ENCODE data around the gene SGPP1.
"Not testable (repeated sequence)": the region's sequence is repeated elsewhere in the genome, so short reads cannot be mapped to it uniquely, and the experiment has no call there.

Gene SGPP1

DNA sequence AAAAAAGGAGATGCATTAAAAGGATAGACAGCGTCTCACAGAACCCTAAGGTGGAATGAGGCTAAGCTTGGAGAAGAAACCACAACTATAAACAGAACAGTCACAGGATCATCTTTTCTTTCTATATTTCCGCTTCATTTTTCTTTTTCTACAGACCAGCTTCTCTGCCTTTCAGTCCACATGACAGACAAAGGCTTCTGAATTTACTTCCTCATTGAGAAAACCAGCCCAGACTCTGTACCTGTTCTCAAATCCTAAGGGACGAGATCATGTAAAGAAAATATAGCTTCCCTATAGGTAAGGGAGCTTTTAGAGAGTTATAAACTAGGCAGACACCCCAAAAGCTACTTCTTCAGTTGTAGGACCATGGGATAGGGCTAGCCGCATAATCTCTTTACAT, 17.4 kb downstream of the SGPP1 start:
- H3K4me3 ChIP-seq (ENCODE audit: low read length): no peak overlapping the region
- DNase-seq (ENCODE audit: low read depth): no peak
- TF ChIP-seq, protein P1, sequence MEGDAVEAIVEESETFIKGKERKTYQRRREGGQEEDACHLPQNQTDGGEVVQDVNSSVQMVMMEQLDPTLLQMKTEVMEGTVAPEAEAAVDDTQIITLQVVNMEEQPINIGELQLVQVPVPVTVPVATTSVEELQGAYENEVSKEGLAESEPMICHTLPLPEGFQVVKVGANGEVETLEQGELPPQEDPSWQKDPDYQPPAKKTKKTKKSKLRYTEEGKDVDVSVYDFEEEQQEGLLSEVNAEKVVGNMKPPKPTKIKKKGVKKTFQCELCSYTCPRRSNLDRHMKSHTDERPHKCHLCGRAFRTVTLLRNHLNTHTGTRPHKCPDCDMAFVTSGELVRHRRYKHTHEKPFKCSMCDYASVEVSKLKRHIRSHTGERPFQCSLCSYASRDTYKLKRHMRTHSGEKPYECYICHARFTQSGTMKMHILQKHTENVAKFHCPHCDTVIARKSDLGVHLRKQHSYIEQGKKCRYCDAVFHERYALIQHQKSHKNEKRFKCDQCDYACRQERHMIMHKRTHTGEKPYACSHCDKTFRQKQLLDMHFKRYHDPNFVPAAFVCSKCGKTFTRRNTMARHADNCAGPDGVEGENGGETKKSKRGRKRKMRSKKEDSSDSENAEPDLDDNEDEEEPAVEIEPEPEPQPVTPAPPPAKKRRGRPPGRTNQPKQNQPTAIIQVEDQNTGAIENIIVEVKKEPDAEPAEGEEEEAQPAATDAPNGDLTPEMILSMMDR (conservative IDR thresholded peaks at IDR 0.05; ENCODE audit: low read depth, low read length): no peak

DNA sequence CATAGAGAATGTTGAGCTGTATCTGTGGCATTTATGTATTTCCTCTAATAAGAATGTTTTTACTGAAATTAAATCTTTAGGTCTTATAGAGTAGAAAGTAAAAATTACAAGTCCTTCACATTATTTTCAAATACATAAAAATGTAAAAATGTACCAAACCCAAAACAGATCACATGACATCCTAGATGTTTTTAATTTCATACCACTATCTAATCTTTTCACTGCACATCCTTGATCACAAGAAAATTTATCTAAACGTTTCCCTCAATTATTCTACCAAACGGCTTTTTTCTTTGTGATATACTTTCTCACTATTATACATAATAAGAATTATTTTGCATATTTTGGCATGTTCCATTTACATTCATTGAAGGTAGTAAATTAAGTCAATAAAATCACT, 18.3 kb downstream of the SGPP1 start:
- no peak for DNase-seq (ENCODE audit: low read depth)
- H3K4me3 ChIP-seq (ENCODE audit: low read length): no peak overlapping the region
- TF ChIP-seq, protein P1 (conservative IDR thresholded peaks at IDR 0.05; ENCODE audit: low read depth, low read length): no peak

DNA sequence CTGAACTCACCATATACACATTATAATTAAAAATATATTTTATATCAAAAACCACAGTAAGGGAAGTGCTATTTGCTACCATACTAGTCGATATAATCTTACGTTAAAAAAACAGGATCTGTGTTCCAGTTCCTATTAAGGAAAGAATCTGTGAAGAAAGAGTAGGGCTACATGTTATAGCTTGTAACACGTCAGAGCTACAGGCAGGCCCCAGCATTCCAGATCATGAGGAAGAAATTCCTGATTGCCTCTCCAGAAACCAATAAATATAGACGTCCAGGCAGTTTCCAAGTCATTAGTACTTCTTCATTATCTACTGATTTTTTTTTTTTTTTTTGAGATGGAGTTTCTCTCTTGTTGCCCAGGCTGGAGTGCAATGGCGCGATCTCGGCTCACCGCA, 20.6 kb downstream of the SGPP1 start:
- H3K4me3 ChIP-seq (ENCODE audit: low read length): no peak overlapping the region
- no peak for DNase-seq (ENCODE audit: low read depth)
- TF ChIP-seq, protein P1 (conservative IDR thresholded peaks at IDR 0.05; ENCODE audit: low read depth, low read length): no peak

DNA sequence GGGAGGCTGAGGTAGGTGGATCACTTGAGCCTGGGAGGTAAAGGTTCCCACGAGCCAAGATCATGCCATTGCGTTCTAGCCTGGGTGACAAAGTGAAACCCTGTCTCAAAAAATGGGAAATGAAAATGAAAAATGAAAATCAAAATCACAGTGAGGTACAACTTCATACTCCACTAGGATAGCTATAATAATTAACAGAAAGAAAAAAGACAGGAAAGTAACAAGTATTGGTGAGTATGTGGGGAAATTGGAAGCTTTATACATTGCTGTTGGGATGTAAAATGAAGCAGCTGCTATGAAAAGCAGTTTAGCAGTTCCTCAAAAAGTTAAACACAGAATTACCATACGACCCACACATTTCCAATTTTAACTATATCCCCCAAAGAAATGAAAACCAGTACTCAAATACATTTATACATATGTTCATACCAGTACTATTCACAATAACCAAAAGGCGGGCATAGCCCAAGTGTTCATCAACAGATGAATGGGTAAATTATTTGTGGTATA, 22.2 kb downstream of the SGPP1 start:
- no peak overlapping the region for H3K4me3 ChIP-seq (ENCODE audit: low read length)
- DNase-seq (ENCODE audit: low read depth): no peak
- TF ChIP-seq, protein P1 (conservative IDR thresholded peaks at IDR 0.05; ENCODE audit: low read depth, low read length): no peak

DNA sequence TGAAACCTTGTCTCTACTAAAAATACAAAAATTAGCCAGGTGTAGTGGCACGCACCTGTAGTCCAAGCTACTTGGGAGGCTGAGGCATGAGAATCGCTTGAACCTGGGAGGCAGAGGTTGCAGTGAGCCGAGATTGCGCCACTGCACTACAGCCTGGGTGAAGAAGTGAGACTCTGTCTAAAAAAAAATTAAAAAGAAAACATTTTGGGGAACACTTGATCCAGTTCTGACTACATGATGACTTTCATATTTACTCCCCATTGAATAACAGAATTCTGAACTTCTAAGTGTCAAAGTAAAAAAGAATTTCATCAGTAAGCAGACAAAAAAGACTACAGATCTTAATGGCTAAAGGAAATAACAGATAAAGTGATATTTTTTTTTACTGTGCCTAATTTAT, 25.3 kb downstream of the SGPP1 start:
- DNase-seq (ENCODE audit: low read depth); H3K4me3 ChIP-seq (ENCODE audit: low read length): not testable (repeated sequence)

DNA sequence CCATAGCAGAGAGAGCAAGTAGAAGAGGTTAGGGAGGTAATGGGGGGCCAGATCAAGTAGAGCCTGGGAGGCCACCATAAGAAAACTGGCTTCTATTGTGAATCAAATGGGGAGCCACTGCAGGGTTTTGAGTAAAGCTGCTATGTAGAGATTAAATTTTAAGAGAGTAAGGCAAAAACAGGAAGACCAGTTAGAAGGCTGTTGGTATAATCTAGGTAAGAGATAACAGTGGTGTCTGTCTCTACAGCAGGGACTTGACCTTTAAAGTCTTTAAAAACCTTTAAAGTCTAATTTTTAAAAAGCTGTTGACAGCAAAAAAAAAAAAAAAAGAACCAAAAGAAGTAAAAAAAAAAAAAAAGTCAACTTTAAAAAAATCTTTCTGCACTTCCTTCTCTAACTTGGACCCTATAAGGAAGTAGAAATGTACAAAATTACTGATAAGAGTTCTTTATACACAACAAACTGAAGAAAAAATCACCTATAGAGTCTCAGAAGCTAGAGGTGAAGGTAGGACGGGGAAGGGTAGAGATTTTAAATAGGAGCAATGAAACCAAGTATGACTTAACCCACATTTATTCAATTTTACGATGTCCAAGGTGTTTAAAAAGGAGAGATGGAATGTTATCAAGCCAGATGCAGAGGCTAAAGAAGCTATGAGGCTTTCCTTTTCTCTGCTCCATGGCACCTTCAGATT, 26.1 kb downstream of the SGPP1 start:
- H3K4me3 ChIP-seq (ENCODE audit: low read length): no peak overlapping the region
- TF ChIP-seq, protein P1 (conservative IDR thresholded peaks at IDR 0.05; ENCODE audit: low read depth, low read length): no peak
- DNase-seq (ENCODE audit: low read depth): no peak

DNA sequence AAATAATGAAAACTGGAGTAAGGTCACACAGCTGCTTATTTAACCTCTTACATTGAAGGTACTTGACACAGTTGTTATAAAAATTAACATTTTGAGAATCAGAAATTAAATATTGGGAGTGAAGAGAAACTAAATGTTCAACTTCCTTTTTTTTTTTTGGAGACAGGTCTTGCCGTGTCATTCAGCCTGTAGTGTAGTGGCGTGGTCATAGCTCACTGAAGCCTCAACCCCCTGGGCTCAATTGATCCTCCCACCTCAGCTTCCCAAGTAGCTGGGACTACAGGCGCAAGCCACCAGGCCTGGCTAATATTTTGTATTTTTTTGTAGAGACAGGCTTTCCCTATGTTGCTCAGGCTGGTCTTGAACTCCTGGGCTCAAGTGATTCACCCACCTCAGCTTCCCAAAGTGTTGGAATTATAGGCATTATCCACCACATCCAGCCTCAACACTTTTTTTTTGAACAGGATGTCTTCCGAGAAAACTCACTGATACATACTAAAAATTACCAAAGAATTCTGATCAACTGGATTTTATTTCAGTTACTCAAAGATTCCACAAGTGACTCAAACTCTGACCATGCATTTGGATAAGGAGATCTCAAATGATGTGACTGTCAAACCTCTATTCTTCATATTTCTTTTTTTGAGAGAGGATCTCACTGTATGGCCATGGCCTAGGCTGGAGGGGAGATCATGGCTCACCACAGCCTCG, 35.4 kb downstream of the SGPP1 start:
- no peak for DNase-seq (ENCODE audit: low read depth)
- H3K4me3 ChIP-seq (ENCODE audit: low read length): no peak overlapping the region
- TF ChIP-seq, protein P1 (conservative IDR thresholded peaks at IDR 0.05; ENCODE audit: low read depth, low read length): no peak
